Fibroblast of lung (primary cell): Measurements from ENCODE around the gene COL9A3. TPM values are rescaled to one million over a fixed set of nuclear protein-coding genes. Genes with fewer than 3 reads are reported as not detected.

Experiments
- DNase-seq, 2 donors: peaks; one replicate each; pipeline versions ENCODE4 v3.0.0 to v3.0.0-alpha.2; 2010; ENCODE audit warnings: low read depth in 2 of 2
- H2AFZ ChIP-seq: 2 replicates; pipeline ENCODE4 v1.5.1; 2012; ENCODE audit warnings: low read length, control low read depth, inconsistent platforms
- H3K27ac ChIP-seq: 2 replicates; pipeline ENCODE4 v1.5.1; 2011; ENCODE audit warnings: low read length, control low read depth; ENCODE audit not compliant: insufficient read depth
- H3K27me3 ChIP-seq: 2 replicates; pipeline ENCODE4 v1.5.1; 2011; ENCODE audit warnings: mild to moderate bottlenecking, low read length; ENCODE audit not compliant: control insufficient read depth, insufficient read depth
- H3K36me3 ChIP-seq: 2 replicates; pipeline ENCODE4 v1.5.1; 2011; ENCODE audit warnings: low read length; ENCODE audit not compliant: control insufficient read depth, insufficient read depth
- H3K4me1 ChIP-seq: 2 replicates; pipeline ENCODE4 v1.5.1; 2011; ENCODE audit warnings: low read length; ENCODE audit not compliant: control insufficient read depth, insufficient read depth; ENCODE audit errors: extremely low read depth
- H3K4me2 ChIP-seq: 2 replicates; pipeline ENCODE4 v1.5.1; 2011; ENCODE audit warnings: low read length, control low read depth; ENCODE audit not compliant: insufficient read depth; ENCODE audit errors: extremely low read depth
- H3K4me3 ChIP-seq, 4 experiments: fragments of 200-600 bp in 1 of 4; sonication (generic) in 1 of 4; replicated peaks in 1 of 4; 2 replicates each; pipeline ENCODE4 v1.5.1; 2011 to 2016; ENCODE audit warnings: low read length in 4 of 4, low read depth in 3 of 4, mild to moderate bottlenecking in 3 of 4, control low read depth in 2 of 4, inconsistent platforms in 1 of 4, mixed read lengths in 1 of 4; ENCODE audit not compliant: insufficient read depth in 1 of 4; ENCODE audit errors: control extremely low read depth in 1 of 4
- H3K79me2 ChIP-seq: 2 replicates; pipeline ENCODE4 v1.5.1; 2012; ENCODE audit warnings: mild to moderate bottlenecking, low read length, inconsistent platforms; ENCODE audit not compliant: control insufficient read depth, insufficient read depth
- H3K9ac ChIP-seq: 2 replicates; pipeline ENCODE4 v1.5.1; 2011; ENCODE audit warnings: mild to moderate bottlenecking, low read length, control low read depth; ENCODE audit not compliant: insufficient read depth
- H3K9me3 ChIP-seq: 2 replicates; pipeline ENCODE4 v1.5.1; 2012; ENCODE audit warnings: low read depth, low read length; ENCODE audit not compliant: control insufficient read depth, insufficient read depth
- H4K20me1 ChIP-seq: 2 replicates; pipeline ENCODE4 v1.5.1; 2011; ENCODE audit warnings: low read length; ENCODE audit not compliant: control insufficient read depth, insufficient read depth; ENCODE audit errors: extremely low read depth
- CTCF ChIP-seq, 2 donors: IDR thresholded peaks in 1 of 2; conservative IDR thresholded peaks in 1 of 2; 1 replicate in 1 of 2; 2 replicates in 1 of 2; pipeline ENCODE4 v1.5.1; 2011 to 2012; ENCODE audit warnings: low read length in 2 of 2, control low read depth in 1 of 2, inconsistent platforms in 1 of 2, low read depth in 1 of 2, mild to moderate bottlenecking in 1 of 2
- EZH2 ChIP-seq: IDR thresholded peaks from 2 replicates; pipeline ENCODE4 v1.5.1; 2012; ENCODE audit warnings: low read length, control low read depth, mild to moderate bottlenecking; ENCODE audit errors: missing control alignments
- polyA plus RNA-seq, 2 donors: library from polyadenylated mRNA; depleted of rRNA in 1 of 2; stranded (reverse) in 1 of 2; unstranded in 1 of 2; fragments of >200 nt; gene quantifications; 2 replicates each; pipeline ENCODE4 v1.2.1, GENCODE V29; 2011 to 2012; ENCODE audit warnings: missing spikeins in 1 of 2
- total RNA-seq: library from RNA; depleted of rRNA; stranded (reverse); fragments of >200 nt; gene quantifications from 2 replicates; pipeline ENCODE4 v1.2.1, GENCODE V29; 2014

The COL9A3 gene
- total and polyA plus RNA-seq, 2 donors (not counting 1 experiment from before 2014, with no cell fraction given) = 0.17 TPM

GRCh38 chr20:62855120-62855519 is 38.3 kb downstream of the COL9A3 start:
- TF ChIP-seq EZH2 (no peak), CTCF (conservative IDR thresholded peaks at IDR 0.05 in 1 of 2, IDR thresholded peaks at IDR 0.05 in 1 of 2; ENCODE audit: low read depth in 1 of 2, low read length in 2 of 2) (no peak)
- H3K4me1 ChIP-seq = no peaks in the 10 kb centered on the region
- no peak overlapping the region for H3K9ac ChIP-seq
- no peak overlapping the region for H3K4me3 ChIP-seq
- no peaks in the 10 kb centered on the region for H3K27me3 ChIP-seq
- H4K20me1 ChIP-seq = no peaks in the 10 kb centered on the region
- H3K36me3 ChIP-seq = peaks cover 7% of the 10 kb centered on the region
- no peaks in the 10 kb centered on the region for H3K9me3 ChIP-seq
- peaks cover 7% of the 10 kb centered on the region for H3K79me2 ChIP-seq
- no peak overlapping the region for H3K4me2 ChIP-seq
- H2AFZ ChIP-seq = no peak overlapping the region
- no peak for DNase-seq
- no peak overlapping the region for H3K27ac ChIP-seq

- Histone ChIP-seq H3K27ac (no peak overlapping the region), H3K4me2 (no peak overlapping the region), H3K36me3 (peaks cover 5% of the 10 kb centered on the region), H3K27me3 (no peaks in the 10 kb centered on the region), H2AFZ (no peak overlapping the region), H3K9ac (no peak overlapping the region), H3K4me3 (no peak overlapping the region), H4K20me1 (no peaks in the 10 kb centered on the region), H3K79me2 (peaks cover 9% of the 10 kb centered on the region), H3K9me3 (no peaks in the 10 kb centered on the region), H3K4me1 (no peaks in the 10 kb centered on the region)
- no peak for DNase-seq
- TF ChIP-seq EZH2 (no peak), CTCF (conservative IDR thresholded peaks at IDR 0.05 in 1 of 2, IDR thresholded peaks at IDR 0.05 in 1 of 2; ENCODE audit: low read depth in 1 of 2, low read length in 2 of 2) (no peak)
Measured at GRCh38 chr20:62856931-62857619, 40.2 kb downstream of the COL9A3 start.

GRCh38 chr20:62858058-62858830 is 41.4 kb downstream of the COL9A3 start:
- Histone ChIP-seq H3K4me3 (no peak overlapping the region), H3K27me3 (no peaks in the 10 kb centered on the region), H3K36me3 (peaks cover 2% of the 10 kb centered on the region), H4K20me1 (no peaks in the 10 kb centered on the region), H3K27ac (no peak overlapping the region), H3K9me3 (no peaks in the 10 kb centered on the region), H3K4me1 (no peaks in the 10 kb centered on the region), H3K79me2 (peaks cover 9% of the 10 kb centered on the region), H3K4me2 (no peak overlapping the region), H2AFZ (no peak overlapping the region), H3K9ac (no peak overlapping the region)
- TF ChIP-seq EZH2 = no peak
- no peak for TF ChIP-seq CTCF (conservative IDR thresholded peaks at IDR 0.05 in 1 of 2, IDR thresholded peaks at IDR 0.05 in 1 of 2; ENCODE audit: low read depth in 1 of 2, low read length in 2 of 2)
- no peak for DNase-seq
